ENCODE results near the gene ORC6. TPM values are rescaled to one million over a fixed set of nuclear protein-coding genes. Genes with fewer than 3 reads are reported as not detected.

The ORC6 gene, protein sequence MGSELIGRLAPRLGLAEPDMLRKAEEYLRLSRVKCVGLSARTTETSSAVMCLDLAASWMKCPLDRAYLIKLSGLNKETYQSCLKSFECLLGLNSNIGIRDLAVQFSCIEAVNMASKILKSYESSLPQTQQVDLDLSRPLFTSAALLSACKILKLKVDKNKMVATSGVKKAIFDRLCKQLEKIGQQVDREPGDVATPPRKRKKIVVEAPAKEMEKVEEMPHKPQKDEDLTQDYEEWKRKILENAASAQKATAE
- total RNA-seq (1 to 10 TPM in 1 of 6 donors, under 1 TPM in 5; 0.09 to 1.2 (median 0.53) TPM), polyA plus RNA-seq (under 1 TPM; 0.52 to 0.72 TPM)

DNA sequence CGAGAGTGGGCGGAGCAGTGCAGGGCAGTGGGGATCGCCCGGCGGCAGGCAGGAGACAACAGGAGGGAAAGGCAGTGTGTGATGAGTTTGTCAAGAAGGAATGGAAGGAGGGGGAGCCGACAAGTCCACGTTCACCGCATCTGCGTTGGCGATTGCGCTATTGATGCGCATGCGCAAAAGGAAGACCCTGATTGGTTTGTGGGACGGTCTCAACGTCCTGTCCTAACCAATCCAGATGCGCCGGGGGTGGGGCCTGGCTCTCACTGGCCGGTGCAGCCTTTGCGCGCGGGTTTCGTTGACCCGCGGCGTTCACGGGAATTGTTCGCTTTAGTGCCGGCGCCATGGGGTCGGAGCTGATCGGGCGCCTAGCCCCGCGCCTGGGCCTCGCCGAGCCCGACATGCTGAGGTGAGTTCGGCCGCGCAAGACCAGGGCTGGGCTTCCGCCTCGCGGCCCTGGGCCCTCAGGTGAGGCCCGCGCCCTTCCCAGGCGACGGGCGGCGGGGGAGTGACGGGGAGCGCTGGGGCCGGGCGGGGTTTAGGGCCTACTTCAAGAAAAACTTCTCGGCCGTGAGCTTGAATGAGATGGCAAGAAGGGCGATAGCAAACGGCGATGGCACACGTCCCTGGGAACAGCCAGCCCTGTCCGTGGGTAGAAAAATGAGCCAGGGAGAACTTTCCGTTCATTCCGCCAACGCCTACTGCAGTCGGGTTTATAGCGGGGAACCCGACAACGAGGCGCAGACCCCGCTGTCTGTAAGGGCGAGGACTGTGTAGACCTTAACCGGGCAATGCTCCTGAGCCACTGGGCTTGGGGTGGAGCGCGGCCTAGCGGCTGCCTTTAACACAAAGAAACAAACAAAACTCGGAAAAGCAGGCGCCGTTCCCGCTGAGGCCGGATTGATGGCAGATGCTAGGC, at the start of gene ORC6:
Gene ORC6, plus strand, starts transcription at position 295 of the 916 bp plus-strand sequence. Its CDS starts 47 bp downstream, at position 342.
- peaks cover 5 to 27% (median 20%) of the 10 kb centered on the region in 3 donors for H3K4me1 ChIP-seq
- no peak for FAIRE-seq
- 0% methylated on average over 76 to 79 of the region's 79 CpGs for WGBS, 2 donors
- H3K9me3 ChIP-seq, result no peaks in the 10 kb centered on the region
- peak; percentile 84 to 92 (median 88) for ATAC-seq
- no peaks in the 10 kb centered on the region for H3K27me3 ChIP-seq
- DNase-seq, result peak; percentile 95 to 99 (median 96)
- H3K4me3 ChIP-seq, result peak within 1 kb of the TSS; percentile 63 to 88 (median 74)
- H3K36me3 ChIP-seq, result no peaks in the 10 kb centered on the region
- TF ChIP-seq, protein P1, sequence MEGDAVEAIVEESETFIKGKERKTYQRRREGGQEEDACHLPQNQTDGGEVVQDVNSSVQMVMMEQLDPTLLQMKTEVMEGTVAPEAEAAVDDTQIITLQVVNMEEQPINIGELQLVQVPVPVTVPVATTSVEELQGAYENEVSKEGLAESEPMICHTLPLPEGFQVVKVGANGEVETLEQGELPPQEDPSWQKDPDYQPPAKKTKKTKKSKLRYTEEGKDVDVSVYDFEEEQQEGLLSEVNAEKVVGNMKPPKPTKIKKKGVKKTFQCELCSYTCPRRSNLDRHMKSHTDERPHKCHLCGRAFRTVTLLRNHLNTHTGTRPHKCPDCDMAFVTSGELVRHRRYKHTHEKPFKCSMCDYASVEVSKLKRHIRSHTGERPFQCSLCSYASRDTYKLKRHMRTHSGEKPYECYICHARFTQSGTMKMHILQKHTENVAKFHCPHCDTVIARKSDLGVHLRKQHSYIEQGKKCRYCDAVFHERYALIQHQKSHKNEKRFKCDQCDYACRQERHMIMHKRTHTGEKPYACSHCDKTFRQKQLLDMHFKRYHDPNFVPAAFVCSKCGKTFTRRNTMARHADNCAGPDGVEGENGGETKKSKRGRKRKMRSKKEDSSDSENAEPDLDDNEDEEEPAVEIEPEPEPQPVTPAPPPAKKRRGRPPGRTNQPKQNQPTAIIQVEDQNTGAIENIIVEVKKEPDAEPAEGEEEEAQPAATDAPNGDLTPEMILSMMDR (IDR thresholded peaks at IDR 0.05), result no peak
- intact Hi-C loops (cut with DNase I), result no loop called here
- H3K27ac ChIP-seq, result peak within 1 kb of the TSS; percentile 86 to 87 (median 86)

DNA sequence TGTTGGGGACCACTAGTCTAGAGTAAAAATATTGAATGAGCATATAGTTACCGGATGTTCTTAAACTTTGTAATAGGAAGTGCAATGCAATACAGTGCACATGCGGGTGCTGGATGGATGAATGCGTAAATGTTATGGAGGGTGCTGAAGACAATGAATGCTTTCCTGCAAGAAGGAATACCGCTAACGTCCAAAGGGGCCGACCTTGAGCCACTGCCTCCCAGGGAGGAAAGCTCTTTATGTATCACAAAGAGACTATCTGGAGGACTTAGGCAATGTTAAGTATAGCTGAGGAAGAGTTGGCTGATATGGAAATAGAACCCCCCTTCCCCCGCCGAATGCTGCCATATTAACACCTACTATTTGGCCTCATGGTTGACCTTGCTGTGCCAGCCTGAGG, 40.8 kb upstream of the ORC6 start:
- WGBS, 2 donors, result 75 to 88% methylated on average over 8 of the region's 8 CpGs
- ATAC-seq, result no peak
- no peaks in the 10 kb centered on the region for H3K9me3 ChIP-seq
- no peaks in the 10 kb centered on the region for H3K4me1 ChIP-seq
- FAIRE-seq, result no peak
- H3K27ac ChIP-seq, result no peak overlapping the region
- H3K27me3 ChIP-seq, result no peaks in the 10 kb centered on the region
- TF ChIP-seq, protein P1 (IDR thresholded peaks at IDR 0.05), result no peak
- H3K4me3 ChIP-seq, result no peak overlapping the region
- H3K36me3 ChIP-seq, result no peaks in the 10 kb centered on the region
- intact Hi-C loops (cut with DNase I), result no loop called here
- DNase-seq, result no peak

DNA sequence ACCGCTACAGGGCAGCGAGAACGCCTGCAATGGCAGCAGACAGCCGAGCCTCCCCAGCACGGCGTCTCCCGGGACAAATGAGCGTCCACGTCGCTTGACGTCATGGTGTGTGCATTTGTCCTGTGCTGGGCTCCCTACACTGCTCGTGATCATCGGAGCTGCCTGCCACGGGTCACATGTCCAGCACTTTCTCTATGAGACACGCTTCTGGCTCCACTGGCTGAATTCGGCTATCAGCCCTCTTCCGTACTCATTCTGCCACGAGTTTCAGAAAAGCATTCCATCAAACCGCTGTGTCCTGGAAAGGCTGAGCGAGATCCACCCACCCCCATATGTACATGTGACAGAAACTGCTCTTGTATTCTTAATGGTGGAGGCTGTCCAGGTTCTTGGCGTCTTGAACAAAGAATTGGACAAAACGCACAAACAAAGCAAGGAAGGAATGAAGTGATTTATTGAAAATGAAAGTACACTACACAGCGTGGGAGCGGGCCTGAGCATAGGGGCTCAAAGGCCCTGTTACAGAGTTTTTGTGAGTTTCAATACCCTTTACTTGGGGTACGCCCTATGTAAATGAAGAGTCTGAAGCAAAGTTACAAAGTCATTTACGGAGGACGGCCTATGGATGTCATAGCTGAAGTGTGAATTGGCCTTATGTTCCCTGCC, 39.7 kb upstream of the ORC6 start:
- Histone ChIP-seq H3K9me3 (no peaks in the 10 kb centered on the region), H3K4me3 (no peak overlapping the region), H3K27ac (peak overlapping the region in 1 of 4 donors; percentile 28), H3K27me3 (no peaks in the 10 kb centered on the region), H3K4me1 (no peaks in the 10 kb centered on the region), H3K36me3 (no peaks in the 10 kb centered on the region)
- intact Hi-C loops (cut with DNase I), result no loop called here
- WGBS, 2 donors, result 82 to 86% methylated on average over 27 of the region's 27 CpGs
- ATAC-seq (peak in 3 of 4 donors; percentile 57 to 75 (median 66)), FAIRE-seq (no peak), DNase-seq (peak in 2 of 6 donors; percentile 10 to 27)
- TF ChIP-seq, protein P1 (IDR thresholded peaks at IDR 0.05), result no peak

DNA sequence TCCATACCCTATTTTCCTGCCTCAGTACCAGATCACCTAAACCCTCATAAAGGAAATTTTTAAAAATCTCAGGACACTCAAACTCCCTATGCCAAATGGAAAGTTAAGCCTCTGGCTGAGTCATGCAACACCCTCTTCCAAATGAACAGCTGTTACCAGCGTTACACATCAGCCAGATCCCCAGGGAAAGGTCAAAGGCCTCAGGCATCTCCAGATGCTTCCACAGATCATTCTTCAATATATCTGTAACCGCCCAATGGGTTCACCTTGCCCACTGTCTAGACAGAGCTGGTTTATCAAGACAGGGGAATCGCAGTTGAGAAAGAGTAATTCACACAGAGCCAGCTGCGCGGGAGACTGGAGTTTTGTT, 39.2 kb upstream of the ORC6 start:
- no peaks in the 10 kb centered on the region for H3K4me1 ChIP-seq
- DNase-seq, result no peak
- no peak for FAIRE-seq
- no peaks in the 10 kb centered on the region for H3K27me3 ChIP-seq
- H3K36me3 ChIP-seq, result no peaks in the 10 kb centered on the region
- peak in 3 of 4 donors; percentile 41 to 61 (median 57) for ATAC-seq
- H3K4me3 ChIP-seq, result no peak overlapping the region
- 83 to 89% methylated on average over 5 of the region's 5 CpGs for WGBS, 2 donors
- H3K9me3 ChIP-seq, result no peaks in the 10 kb centered on the region
- H3K27ac ChIP-seq, result peak overlapping the region in 1 of 4 donors; percentile 28
- intact Hi-C loops (cut with DNase I), result no loop called here
- TF ChIP-seq, protein P1 (IDR thresholded peaks at IDR 0.05), result no peak

All from pancreas (tissue), 10 donors.